BE2C (cell line): Measurements from ENCODE around the gene TMEM106A.
"Not testable (repeated sequence)": the region's sequence is repeated elsewhere in the genome, so short reads cannot be mapped to it uniquely, and the experiment has no call there.

Experiments used
- DNase-seq: peaks from one replicate; pipeline ENCODE4 v3.0.0-alpha.2; 2020
- H3K27me3 ChIP-seq: fragments of 250-450 bp; sonication (Bioruptor Pico); 2 replicates; pipeline ENCODE4 v1.5.1; 2020; ENCODE audit warnings: mild to moderate bottlenecking
- H3K36me3 ChIP-seq: fragments of 250-450 bp; sonication (Bioruptor Pico); 2 replicates; pipeline ENCODE4 v1.5.1; 2020; ENCODE audit warnings: mild to moderate bottlenecking
- H3K4me1 ChIP-seq: fragments of 250-450 bp; sonication (Bioruptor Pico); 2 replicates; pipeline ENCODE4 v1.5.1; 2020
- H3K4me3 ChIP-seq: 2 replicates; pipeline ENCODE4 v1.5.1; 2011; ENCODE audit warnings: low read depth, low read length
- H3K9me3 ChIP-seq: fragments of 250-450 bp; sonication (Bioruptor Pico); 2 replicates; pipeline ENCODE4 v1.5.1; 2020

The TMEM106A gene

GRCh38 chr17:43240596-43241352 lies 29.1 kb downstream of the TMEM106A start:
- not testable (repeated sequence) for H3K36me3 ChIP-seq, DNase-seq, H3K27me3 ChIP-seq, H3K4me1 ChIP-seq, H3K4me3 ChIP-seq, H3K9me3 ChIP-seq

- H3K9me3 ChIP-seq, H3K4me1 ChIP-seq, H3K4me3 ChIP-seq, H3K27me3 ChIP-seq, DNase-seq, H3K36me3 ChIP-seq: not testable (repeated sequence)
Observed at GRCh38 chr17:43246456-43246855, 34.8 kb downstream of the TMEM106A start.
